NCI-H1930 (cell line): ENCODE measurements around the gene RNF115.
A peak's percentile ranks its signal among the peaks of the same experiment; 100 is the strongest.
"Not testable (repeated sequence)": the region's sequence is repeated elsewhere in the genome, so short reads cannot be mapped to it uniquely, and the experiment has no call there.

ENCODE experiments used
- DNase-seq, 2 experiments: peaks; one replicate each; lab custom pipeline; 2025; lab: John Stamatoyannopoulos, UW

The RNF115 gene

GRCh38 chr1:145730467-145730866, 93.4 kb downstream of the RNF115 start:
- no peak for DNase-seq

GRCh38 chr1:145729666-145730436, 94.0 kb downstream of the RNF115 start:
- DNase-seq: no peak

GRCh38 chr1:145729196-145729595, 94.7 kb downstream of the RNF115 start:
- DNase-seq: no peak

- not testable (repeated sequence) for DNase-seq
Measured at GRCh38 chr1:145726193-145726592, 97.7 kb downstream of the RNF115 start.

- peak in 1 of 2 experiments; percentile 76 for DNase-seq
Measured at GRCh38 chr1:145720878-145721671, 102.8 kb downstream of the RNF115 start.

- no peak for DNase-seq
Measured at GRCh38 chr1:145720556-145720877, 103.4 kb downstream of the RNF115 start.

- no peak for DNase-seq
Measured at GRCh38 chr1:145719230-145720079, 104.4 kb downstream of the RNF115 start, which contains the start of gene CD160. TSS of gene CD160 (plus strand) at chr1:145719499. CDS start at chr1:145728328, 8,829 bp downstream.

GRCh38 chr1:145718465-145718864, 105.4 kb downstream of the RNF115 start:
- DNase-seq: not testable (repeated sequence)

- DNase-seq: no peak
Measured at GRCh38 chr1:145717833-145718232, 106.1 kb downstream of the RNF115 start.

- DNase-seq: no peak
Measured at GRCh38 chr1:145716641-145717345, 107.1 kb downstream of the RNF115 start.

- no peak for DNase-seq
Measured at GRCh38 chr1:145714524-145715111, 109.3 kb downstream of the RNF115 start.

- DNase-seq: no peak
Measured at GRCh38 chr1:145711213-145711651, 112.7 kb downstream of the RNF115 start.

- DNase-seq: no peak
Measured at GRCh38 chr1:145710291-145711027, 113.4 kb downstream of the RNF115 start.

- no peak for DNase-seq
Measured at GRCh38 chr1:145708063-145708462, 115.8 kb downstream of the RNF115 start.

- DNase-seq: no peak
Measured at GRCh38 chr1:145707183-145707867, 116.6 kb downstream of the RNF115 start, which contains the start of gene PDZK1. TSS of gene PDZK1 (minus strand) at chr1:145707368. CDS start at chr1:145688021, 19,347 bp downstream.

GRCh38 chr1:145706086-145706664, 117.7 kb downstream of the RNF115 start:
- no peak for DNase-seq

GRCh38 chr1:145705622-145706021, 118.3 kb downstream of the RNF115 start:
- DNase-seq: no peak

GRCh38 chr1:145702826-145703225, 121.1 kb downstream of the RNF115 start:
- DNase-seq: no peak

- no peak for DNase-seq
Measured at GRCh38 chr1:145702052-145702451, 121.8 kb downstream of the RNF115 start.
